ENCODE results near the gene SINHCAF. TPM values are rescaled to one million over a fixed set of nuclear protein-coding genes. Genes with fewer than 3 reads are reported as not detected.
A peak's percentile ranks its signal among the peaks of the same experiment; 100 is the strongest.
"Not testable (repeated sequence)": the region's sequence is repeated elsewhere in the genome, so short reads cannot be mapped to it uniquely, and the experiment has no call there.

The SINHCAF gene, protein sequence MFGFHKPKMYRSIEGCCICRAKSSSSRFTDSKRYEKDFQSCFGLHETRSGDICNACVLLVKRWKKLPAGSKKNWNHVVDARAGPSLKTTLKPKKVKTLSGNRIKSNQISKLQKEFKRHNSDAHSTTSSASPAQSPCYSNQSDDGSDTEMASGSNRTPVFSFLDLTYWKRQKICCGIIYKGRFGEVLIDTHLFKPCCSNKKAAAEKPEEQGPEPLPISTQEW
- polyA plus RNA-seq (ENCODE audit: insufficient read depth in 1 of 5, insufficient read length in 5 of 5, low replicate concordance in 1 of 5) = 100 to 1,000 TPM in 4 of 5 donors, 10 to 100 TPM in 1; 86.4 to 140 (median 127) TPM
- long read RNA-seq, donor 1, transcript SINHCAF-201 (6 exons, 3,163 nt) = major isoform, 24 of 34 reads
- long read RNA-seq, donor 1, partial matches to known transcripts = 6 of 34 reads
- long read RNA-seq, donor 1, other reads (novel, unspliced or antisense) = 0 of 34 reads
- long read RNA-seq, donor 2, transcript SINHCAF-201 (6 exons, 3,163 nt) = major isoform, 9 of 12 reads
- long read RNA-seq, donor 2, partial matches to known transcripts = 0 of 12 reads
- long read RNA-seq, donor 2, other reads (novel, unspliced or antisense) = 0 of 12 reads
- long read RNA-seq, donor 3, transcript SINHCAF-201 (6 exons, 3,163 nt) = major isoform, 14 of 16 reads
- long read RNA-seq, donor 3, partial matches to known transcripts = 0 of 16 reads
- long read RNA-seq, donor 3, other reads (novel, unspliced or antisense) = 0 of 16 reads
- long read RNA-seq, donor 4, transcript SINHCAF-201 (6 exons, 3,163 nt) = major isoform, 12 of 13 reads
- long read RNA-seq, donor 4, partial matches to known transcripts = 0 of 13 reads
- long read RNA-seq, donor 4, other reads (novel, unspliced or antisense) = 0 of 13 reads
- long read RNA-seq, donor 5, transcript SINHCAF-201 (6 exons, 3,163 nt) = major isoform, 18 of 25 reads
- long read RNA-seq, donor 5, partial matches to known transcripts = 0 of 25 reads
- long read RNA-seq, donor 5, other reads (novel, unspliced or antisense) = 0 of 25 reads
- long read RNA-seq, donor 6, transcript SINHCAF-201 (6 exons, 3,163 nt) = major isoform, 21 of 28 reads
- long read RNA-seq, donor 6, partial matches to known transcripts = 0 of 28 reads
- long read RNA-seq, donor 6, other reads (novel, unspliced or antisense) = 0 of 28 reads
- long read RNA-seq, donor 7, transcript SINHCAF-201 (6 exons, 3,163 nt) = major isoform, 16 of 19 reads
- long read RNA-seq, donor 7, partial matches to known transcripts = 0 of 19 reads
- long read RNA-seq, donor 7, other reads (novel, unspliced or antisense) = 0 of 19 reads
- long read RNA-seq, donor 8, transcript SINHCAF-201 (6 exons, 3,163 nt) = major isoform, 6 of 6 reads
- long read RNA-seq, donor 8, partial matches to known transcripts = 0 of 6 reads
- long read RNA-seq, donor 8, other reads (novel, unspliced or antisense) = 0 of 6 reads

DNA sequence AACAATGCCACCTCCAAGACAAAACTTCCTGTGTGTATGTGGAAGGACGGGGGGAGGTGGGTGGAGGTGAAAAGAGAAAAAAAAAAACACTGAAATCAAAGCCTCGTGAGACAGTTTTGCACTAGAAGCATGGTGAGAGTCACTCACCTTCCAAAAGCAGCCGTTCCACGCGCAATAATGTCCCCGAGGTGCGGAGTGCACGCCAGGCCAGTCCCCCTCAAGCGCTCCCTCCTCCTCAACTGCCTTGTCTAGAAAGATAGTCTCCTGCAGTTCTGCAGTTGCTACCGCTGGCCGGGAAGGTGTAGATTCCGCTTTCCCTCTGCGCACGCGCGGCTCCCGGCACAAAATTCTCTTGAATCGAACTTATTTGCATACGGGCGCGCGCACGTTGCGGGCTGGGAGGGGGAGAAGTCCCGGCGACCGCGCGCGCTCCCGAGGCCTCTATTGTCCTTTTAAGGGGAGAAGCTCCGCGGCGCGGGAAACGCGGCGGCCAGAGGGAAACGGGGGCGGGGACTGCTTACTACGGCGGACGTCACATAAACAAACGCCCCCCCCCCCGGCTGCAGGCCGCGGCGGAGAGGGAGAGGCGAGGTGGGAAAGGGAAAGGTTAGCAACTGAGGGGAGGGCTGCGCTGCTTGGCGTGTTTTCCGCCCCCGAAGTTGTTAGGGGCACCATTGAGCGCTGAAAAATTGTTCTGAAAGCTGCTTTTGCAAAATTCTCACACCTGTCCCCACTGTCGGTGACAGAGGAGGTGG lies at the start of gene SINHCAF:
Gene SINHCAF (minus strand): TSS at position 274 of the 755 bp plus-strand sequence. CDS start 27,946 bp downstream, outside the sequence.
- DNase-seq = peak; percentile 99

DNA sequence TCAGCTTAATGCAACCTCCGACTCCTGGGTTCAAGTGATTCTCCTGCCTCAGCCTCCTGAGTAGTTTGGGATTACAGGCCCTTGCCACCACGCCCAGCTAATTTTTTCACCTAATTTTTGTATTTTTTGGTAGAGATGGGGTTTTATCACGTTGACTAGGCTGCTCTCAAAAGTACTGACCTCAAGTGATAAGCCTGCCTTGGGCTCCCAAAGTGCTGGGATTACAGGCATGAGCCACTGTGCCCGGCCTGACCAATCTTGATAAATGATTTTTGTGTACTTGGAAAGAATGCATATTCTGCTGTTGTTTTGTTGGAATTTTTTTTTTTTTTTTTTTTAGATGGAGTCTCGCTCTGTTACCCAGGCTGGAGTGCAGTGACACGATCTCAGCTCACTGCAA lies 49.5 kb upstream of the SINHCAF start:
- not testable (repeated sequence) for DNase-seq

DNA sequence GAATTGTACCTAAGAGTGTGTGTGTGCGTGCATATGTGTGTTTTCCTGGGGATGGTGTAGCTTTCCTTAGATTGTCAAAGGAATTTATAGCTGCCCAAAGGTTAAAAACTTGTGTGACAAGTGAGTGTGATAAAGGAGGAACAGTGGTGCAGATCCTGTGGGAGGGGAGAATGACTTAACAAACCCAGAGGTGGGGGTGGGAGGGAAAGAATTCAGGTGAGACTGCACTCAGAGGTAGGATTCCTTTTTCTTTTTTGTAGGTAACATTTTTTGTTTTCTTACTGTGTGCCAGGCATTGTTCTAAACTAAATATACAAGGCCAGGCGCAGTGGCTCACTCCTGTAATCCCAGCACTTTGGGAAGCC lies 45.3 kb upstream of the SINHCAF start:
- no peak for DNase-seq

DNA sequence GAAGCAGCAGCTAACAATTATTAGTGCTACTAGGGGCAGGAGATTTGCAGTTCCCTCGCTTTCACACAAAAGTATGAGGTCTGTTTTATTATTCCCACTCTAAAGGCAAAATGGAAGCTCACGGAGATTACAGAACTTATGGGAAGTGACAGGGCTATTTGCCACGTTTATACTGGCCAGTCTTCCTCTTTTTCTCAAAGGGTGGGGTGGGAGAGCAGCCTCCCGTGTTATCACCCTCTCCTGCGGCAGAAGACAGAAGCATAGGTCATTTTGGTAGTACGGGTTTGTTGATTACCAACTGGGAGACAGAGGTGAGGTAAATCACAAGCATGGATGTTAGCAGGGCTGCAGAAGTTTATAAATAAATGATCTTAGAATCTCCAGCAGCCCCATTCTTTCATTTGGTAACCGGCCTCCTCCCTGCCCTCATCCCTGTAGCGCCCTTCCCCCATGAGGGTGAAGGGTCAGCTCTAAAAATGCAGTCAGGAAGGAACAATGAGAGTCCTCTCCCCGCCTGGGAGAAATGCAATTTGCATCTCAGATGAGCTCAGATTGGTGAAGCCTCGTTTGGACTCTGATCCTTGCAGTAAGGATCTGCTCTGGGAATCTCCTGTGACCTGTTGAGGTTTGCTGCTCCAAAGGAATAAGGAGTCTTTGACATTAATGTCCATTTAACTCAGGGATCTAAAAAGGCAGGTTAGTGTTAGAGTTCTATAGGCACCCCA lies 44.7 kb upstream of the SINHCAF start:
- no peak for DNase-seq

GRCh38 chr12:31369712-31370521 lies 44.0 kb upstream of the SINHCAF start:
- DNase-seq = peak; percentile 62 to 74

- DNase-seq = no peak
These were observed 42.9 kb upstream of the SINHCAF start for GRCh38 chr12:31368666-31369361.

- no peak for DNase-seq
These were observed 40.2 kb upstream of the SINHCAF start for GRCh38 chr12:31366104-31366621.

GRCh38 chr12:31363831-31364230 lies 37.9 kb upstream of the SINHCAF start:
- no peak for DNase-seq

- DNase-seq = no peak
These were observed 37.5 kb upstream of the SINHCAF start for GRCh38 chr12:31363416-31363809.

GRCh38 chr12:31362759-31363415 lies 36.9 kb upstream of the SINHCAF start:
- DNase-seq = no peak

DNA sequence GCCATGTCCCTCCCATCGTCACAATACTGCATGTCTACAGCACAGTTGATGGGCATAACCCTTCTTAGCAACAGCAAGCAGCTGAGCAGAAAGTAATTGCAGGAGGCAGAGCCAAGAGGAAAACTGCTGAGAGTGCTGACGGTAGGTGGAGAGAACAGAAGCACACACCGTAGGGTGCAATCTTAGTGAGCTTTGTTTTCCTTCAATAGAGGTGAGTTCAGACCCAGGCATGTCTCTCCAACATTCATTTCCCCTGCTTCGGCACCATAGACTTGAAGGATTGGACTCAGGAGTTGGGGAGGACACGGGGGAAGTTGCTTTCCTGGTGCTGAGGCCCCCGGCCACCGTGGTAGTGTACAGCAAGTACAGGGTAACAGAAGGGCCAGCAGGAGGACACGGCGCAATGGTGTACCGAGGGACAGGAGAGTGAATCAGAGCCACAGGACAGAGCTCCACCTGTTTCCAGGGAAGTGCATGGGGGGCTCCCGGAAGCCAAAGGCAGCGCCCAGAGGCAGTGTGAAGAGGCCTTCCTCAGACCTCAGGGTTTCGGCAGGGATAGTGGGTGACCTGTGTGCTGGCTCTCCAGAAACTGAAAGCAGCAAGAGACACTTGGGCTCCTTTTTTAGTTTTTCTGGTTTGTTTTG lies 36.3 kb upstream of the SINHCAF start:
- no peak for DNase-seq

DNA sequence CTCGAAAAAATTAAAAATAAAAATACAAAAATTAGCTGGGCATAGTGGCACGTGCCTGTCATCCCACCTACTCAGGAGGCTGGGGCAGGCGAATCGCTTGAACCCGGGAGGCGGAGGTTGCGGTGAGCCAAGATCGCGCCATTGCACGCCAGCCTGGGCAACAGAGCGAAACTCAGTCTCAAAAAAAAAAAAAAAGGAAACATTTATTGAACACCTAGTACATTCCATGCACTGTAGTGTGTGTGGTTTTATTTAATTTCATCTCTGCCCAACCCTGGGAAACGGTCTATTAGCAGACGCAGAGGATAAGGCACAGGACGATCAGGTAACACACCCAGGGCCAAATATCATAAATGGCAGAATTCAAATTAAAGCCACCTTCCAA lies 35.8 kb upstream of the SINHCAF start:
- DNase-seq = no peak

GRCh38 chr12:31355747-31356107 lies 29.8 kb upstream of the SINHCAF start:
- DNase-seq = no peak

DNA sequence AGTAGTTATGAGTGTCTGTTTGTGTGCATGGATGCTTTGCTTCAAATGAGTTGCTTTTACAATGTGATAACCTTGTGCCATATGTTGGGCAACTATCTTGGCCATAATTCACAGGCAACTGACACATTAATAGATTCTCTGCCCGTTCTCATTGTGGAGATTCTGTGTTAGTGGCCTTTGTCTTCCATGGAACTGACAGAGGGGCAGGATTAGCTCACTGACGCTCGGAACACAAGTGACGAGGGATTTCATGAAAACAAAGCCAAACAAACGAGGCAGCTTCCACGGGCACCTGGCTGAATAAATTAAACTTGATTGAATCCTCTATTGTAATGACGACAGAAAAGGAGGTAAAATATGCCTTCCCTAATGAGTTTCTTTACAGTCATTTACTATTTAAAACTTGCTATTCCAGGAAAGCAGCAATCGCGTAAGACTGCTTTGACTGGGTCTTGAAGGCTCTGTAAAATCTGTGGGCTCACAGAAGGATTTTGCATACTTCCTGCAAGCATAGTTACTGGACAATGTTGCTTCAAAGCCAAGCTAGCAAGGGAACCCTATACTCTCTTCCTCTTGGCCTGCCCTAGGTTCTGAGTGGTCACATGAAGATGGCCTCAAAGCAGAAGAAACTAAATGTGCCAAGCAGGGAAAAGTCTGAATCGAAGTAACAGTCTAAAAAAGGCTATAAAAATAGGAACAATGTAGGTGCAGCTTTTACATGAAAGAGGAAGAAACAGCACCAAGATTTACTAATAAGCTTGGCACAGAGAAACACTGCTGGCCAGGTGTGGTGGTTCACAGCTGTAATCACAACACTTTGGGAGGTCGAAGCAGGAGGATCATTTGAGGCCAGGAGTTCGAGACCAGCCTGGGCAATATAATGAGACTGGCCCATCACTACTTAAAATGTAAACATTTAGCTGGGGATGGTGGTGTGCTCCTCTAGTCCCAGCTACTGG lies 28.1 kb upstream of the SINHCAF start:
- DNase-seq = peak in 1 of 2 donors; percentile 3

- DNase-seq = no peak
These were observed 20.3 kb upstream of the SINHCAF start for GRCh38 chr12:31346267-31346666.

- no peak for DNase-seq
These were observed 17.2 kb upstream of the SINHCAF start for GRCh38 chr12:31343139-31343538.
